ENCODE measurements around the gene SORCS3. TPM values are rescaled to one million over a fixed set of nuclear protein-coding genes. Genes with fewer than 3 reads are reported as not detected.

The SORCS3 gene
- total RNA-seq, 1 experiment from 2014 or later = not detected

- DNase-seq (ENCODE audit: low read depth, low spot score) = no peak
- Histone ChIP-seq H3K27ac (ENCODE audit: low read depth, low read length) (no peak overlapping the region), H2AFZ (ENCODE audit: low read depth, low read length, poor library complexity, severe bottlenecking) (no peak overlapping the region), H3K79me2 (ENCODE audit: insufficient read depth, low read length) (no peaks in the 10 kb centered on the region), H3K27me3 (ENCODE audit: insufficient read depth, low read length) (peaks cover 41% of the 10 kb centered on the region), H3K4me3 (replicated peaks in 1 of 2; ENCODE audit: low read depth in 1 of 2, low read length in 2 of 2) (no peak overlapping the region), H3K36me3 (ENCODE audit: control insufficient read depth in 1 of 2, insufficient read depth in 2 of 2, low read length in 2 of 2) (no peaks in the 10 kb centered on the region), H3K9me3 (ENCODE audit: control insufficient read depth in 1 of 2, insufficient read depth in 1 of 2, low read depth in 1 of 2, low read length in 2 of 2) (no peaks in the 10 kb centered on the region), H3K4me1 (ENCODE audit: control insufficient read depth in 1 of 2, insufficient read depth in 2 of 2, low read length in 2 of 2) (no peaks in the 10 kb centered on the region), H3K9me2 (ENCODE audit: insufficient read depth) (no peaks in the 10 kb centered on the region), H4K20me1 (ENCODE audit: insufficient read depth) (no peaks in the 10 kb centered on the region), H3K9ac (ENCODE audit: low read length) (no peak overlapping the region), H3K4me2 (ENCODE audit: low read length) (no peak overlapping the region)
- intact Hi-C loops (cut with micrococcal nuclease) = no loop called here
- ChIA-PET CTCF (no interaction called here), RAD21 (ENCODE audit: low non-redundant PET in 1 of 2, low total read pairs in 2 of 2, uncharacterized antibody in 2 of 2, unreplicated experiment in 2 of 2) (no interaction called here), POLR2A (no interaction called here)
- BruUV-seq (replicated peaks) = no TSS peak
- TF ChIP-seq ELF1 (IDR thresholded peaks at IDR 0.05; ENCODE audit: borderline replicate concordance, low read depth) = no peak
- no peak for TF ChIP-seq ZFX (IDR thresholded peaks at IDR 0.05)
- no peak for TF ChIP-seq CEBPB (IDR thresholded peaks at IDR 0.05; ENCODE audit: low read depth)
- TF ChIP-seq YY1 (IDR thresholded peaks at IDR 0.05; ENCODE audit: extremely low read depth, insufficient replicate concordance, low read depth, low read length) = no peak
- TF ChIP-seq EZH2phosphoT487 (IDR thresholded peaks at IDR 0.05; ENCODE audit: borderline replicate concordance) = no peak
- TF ChIP-seq ATF3 (IDR thresholded peaks at IDR 0.05) = no peak
- TF ChIP-seq POLR2AphosphoS5 (IDR thresholded peaks at IDR 0.05; ENCODE audit: low read depth, low read length) = no peak
- TF ChIP-seq SIN3A (IDR thresholded peaks at IDR 0.05; ENCODE audit: low read depth) = no peak
- TF ChIP-seq TCF7L2 (IDR thresholded peaks at IDR 0.05; ENCODE audit: borderline replicate concordance, extremely low read depth, insufficient read depth, insufficient read length) = no peak
- no peak for TF ChIP-seq REST (IDR thresholded peaks at IDR 0.05; ENCODE audit: low read depth)
- TF ChIP-seq EZH2 (IDR thresholded peaks at IDR 0.05) = no peak
- no peak for TF ChIP-seq EGR1 (IDR thresholded peaks at IDR 0.05; ENCODE audit: low read depth)
- TF ChIP-seq CBX3 (IDR thresholded peaks at IDR 0.05; ENCODE audit: low read depth) = no peak
- no peak for TF ChIP-seq POLR2A (IDR thresholded peaks at IDR 0.05; ENCODE audit: borderline replicate concordance, extremely low read depth, insufficient read depth, insufficient read length)
- no peak for ATAC-seq
Observed at GRCh38 chr10:104744052-104744451, 103.0 kb downstream of the SORCS3 start.
